ENCODE results near the gene ADAM33. TPM values are rescaled to one million over a fixed set of nuclear protein-coding genes. Genes with fewer than 3 reads are reported as not detected.

The ADAM33 gene
- polyA plus RNA-seq, 3 donors: not detected

GRCh38 chr20:3692706-3693294 lies 11.0 kb upstream of the ADAM33 start:
- H4K20me1 ChIP-seq (ENCODE audit: insufficient read depth, low read length): no peaks in the 10 kb centered on the region
- no peak overlapping the region for H3K4me3 Mint-ChIP-seq
- TF ChIP-seq, protein P1, sequence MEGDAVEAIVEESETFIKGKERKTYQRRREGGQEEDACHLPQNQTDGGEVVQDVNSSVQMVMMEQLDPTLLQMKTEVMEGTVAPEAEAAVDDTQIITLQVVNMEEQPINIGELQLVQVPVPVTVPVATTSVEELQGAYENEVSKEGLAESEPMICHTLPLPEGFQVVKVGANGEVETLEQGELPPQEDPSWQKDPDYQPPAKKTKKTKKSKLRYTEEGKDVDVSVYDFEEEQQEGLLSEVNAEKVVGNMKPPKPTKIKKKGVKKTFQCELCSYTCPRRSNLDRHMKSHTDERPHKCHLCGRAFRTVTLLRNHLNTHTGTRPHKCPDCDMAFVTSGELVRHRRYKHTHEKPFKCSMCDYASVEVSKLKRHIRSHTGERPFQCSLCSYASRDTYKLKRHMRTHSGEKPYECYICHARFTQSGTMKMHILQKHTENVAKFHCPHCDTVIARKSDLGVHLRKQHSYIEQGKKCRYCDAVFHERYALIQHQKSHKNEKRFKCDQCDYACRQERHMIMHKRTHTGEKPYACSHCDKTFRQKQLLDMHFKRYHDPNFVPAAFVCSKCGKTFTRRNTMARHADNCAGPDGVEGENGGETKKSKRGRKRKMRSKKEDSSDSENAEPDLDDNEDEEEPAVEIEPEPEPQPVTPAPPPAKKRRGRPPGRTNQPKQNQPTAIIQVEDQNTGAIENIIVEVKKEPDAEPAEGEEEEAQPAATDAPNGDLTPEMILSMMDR (IDR thresholded peaks at IDR 0.05): no peak
- H3K4me1 ChIP-seq (ENCODE audit: control insufficient read depth in 1 of 2, insufficient read depth in 2 of 2, low read length in 2 of 2): no peaks in the 10 kb centered on the region
- H3K36me3 Mint-ChIP-seq: peaks cover 0 to 4% of the 10 kb centered on the region in 2 donors
- H3K4me2 ChIP-seq (replicated peaks; ENCODE audit: extremely low read depth, low read length, poor library complexity, severe bottlenecking): no peak overlapping the region
- peaks cover 2 to 9% (median 3%) of the 10 kb centered on the region in 3 donors for H3K27me3 Mint-ChIP-seq (ENCODE audit: low read depth in 3 of 3)
- WGBS (ENCODE audit: insufficient coverage): 94% methylated on average over 23 of the region's 23 CpGs
- H3K27ac Mint-ChIP-seq: no peak overlapping the region
- H2AFZ ChIP-seq (ENCODE audit: insufficient read depth, low read depth, low read length, poor library complexity, severe bottlenecking): no peak overlapping the region
- no peak overlapping the region for H3K9ac ChIP-seq (ENCODE audit: insufficient read depth, low read length, poor library complexity, severe bottlenecking)
- no peak for DNase-seq
- peaks cover under 1% of the 10 kb centered on the region for H3K4me1 Mint-ChIP-seq
- no peaks in the 10 kb centered on the region for H3K79me2 ChIP-seq (ENCODE audit: insufficient read depth, low read length)
- no peaks in the 10 kb centered on the region for H3K36me3 ChIP-seq (replicated peaks in 1 of 2; ENCODE audit: control insufficient read depth in 1 of 2, insufficient read depth in 2 of 2, low read length in 2 of 2)
- H3K9me3 ChIP-seq (replicated peaks in 1 of 2; ENCODE audit: control insufficient read depth in 1 of 2, insufficient read depth in 1 of 2, low read length in 2 of 2): peaks cover 4 to 8% of the 10 kb centered on the region in 2 donors
- H3K9me3 Mint-ChIP-seq: peaks cover 3 to 12% (median 5%) of the 10 kb centered on the region in 7 donors
- H3K27me3 ChIP-seq (ENCODE audit: control insufficient read depth in 2 of 2, insufficient read depth in 2 of 2, low read length in 2 of 2): no peaks in the 10 kb centered on the region
- H3K27ac ChIP-seq (ENCODE audit: low read depth in 1 of 2, low read length in 2 of 2): no peak overlapping the region
- intact Hi-C loops (cut with micrococcal nuclease): no loop called here
- no peak overlapping the region for H3K4me3 ChIP-seq (replicated peaks in 1 of 3; ENCODE audit: low read depth in 2 of 3, low read length in 3 of 3)

- Histone ChIP-seq H3K27ac (ENCODE audit: low read depth in 1 of 2, low read length in 2 of 2) (no peak overlapping the region), H3K4me1 (ENCODE audit: control insufficient read depth in 1 of 2, insufficient read depth in 2 of 2, low read length in 2 of 2) (no peaks in the 10 kb centered on the region), H3K4me3 (replicated peaks in 1 of 3; ENCODE audit: low read depth in 2 of 3, low read length in 3 of 3) (no peak overlapping the region), H3K9ac (ENCODE audit: insufficient read depth, low read length, poor library complexity, severe bottlenecking) (no peak overlapping the region), H3K36me3 (replicated peaks in 1 of 2; ENCODE audit: control insufficient read depth in 1 of 2, insufficient read depth in 2 of 2, low read length in 2 of 2) (no peaks in the 10 kb centered on the region), H2AFZ (ENCODE audit: insufficient read depth, low read depth, low read length, poor library complexity, severe bottlenecking) (no peak overlapping the region), H3K4me2 (replicated peaks; ENCODE audit: extremely low read depth, low read length, poor library complexity, severe bottlenecking) (no peak overlapping the region), H3K27me3 (ENCODE audit: control insufficient read depth in 2 of 2, insufficient read depth in 2 of 2, low read length in 2 of 2) (peaks cover 0 to 2% of the 10 kb centered on the region in 2 donors), H3K79me2 (ENCODE audit: insufficient read depth, low read length) (no peaks in the 10 kb centered on the region), H3K9me3 (replicated peaks in 1 of 2; ENCODE audit: control insufficient read depth in 1 of 2, insufficient read depth in 1 of 2, low read length in 2 of 2) (peaks cover 4 to 8% of the 10 kb centered on the region in 2 donors), H4K20me1 (ENCODE audit: insufficient read depth, low read length) (no peaks in the 10 kb centered on the region)
- Mint-ChIP-seq H3K4me1 (peaks cover 4% of the 10 kb centered on the region), H3K9me3 (peaks cover 3 to 8% (median 5%) of the 10 kb centered on the region in 7 donors), H3K27me3 (ENCODE audit: low read depth in 3 of 3) (peaks cover 2 to 7% (median 5%) of the 10 kb centered on the region in 3 donors), H3K36me3 (peaks cover 0 to 4% of the 10 kb centered on the region in 2 donors), H3K27ac (no peak overlapping the region), H3K4me3 (no peak overlapping the region)
- TF ChIP-seq, protein P1 (IDR thresholded peaks at IDR 0.05): no peak
- no peak for DNase-seq
- intact Hi-C loops (cut with micrococcal nuclease): no loop called here
- WGBS (ENCODE audit: insufficient coverage): 88% methylated on average over 9 of the region's 9 CpGs
Measured at GRCh38 chr20:3691897-3692296, 10.1 kb upstream of the ADAM33 start.

Measured in CD14-positive monocyte (primary cell).